Upper lobe of left lung (tissue), 6 donors: ENCODE results near the gene CDK5RAP2. TPM values are rescaled to one million over a fixed set of nuclear protein-coding genes. Genes with fewer than 3 reads are reported as not detected.
"Not testable (repeated sequence)": the region's sequence is repeated elsewhere in the genome, so short reads cannot be mapped to it uniquely, and the experiment has no call there.

Experiments used
- ATAC-seq, 2 donors: fragments of 200-7000 bp; cut with Tn5 transposase; one replicate each; pipeline ENCODE4 v1.9.1; 2022; ENCODE audit warnings: mild to moderate bottlenecking in 2 of 2, moderate library complexity in 2 of 2; ENCODE audit not compliant: low FRiP score in 2 of 2
- DNase-seq, 2 donors: peaks; one replicate each; pipeline ENCODE4 v3.0.0-alpha.2; 2019 to 2020
- H3K27ac ChIP-seq, 4 donors: fragments of 200-600 bp; sonication (generic); one replicate each; pipeline ENCODE4 v1.5.1; 2016 to 2019
- H3K27me3 ChIP-seq, 4 donors: fragments of 200-600 bp; sonication (generic); one replicate each; pipeline ENCODE4 v1.5.1; 2017 to 2019
- H3K36me3 ChIP-seq, 4 donors: fragments of 200-600 bp; sonication (generic); one replicate each; pipeline ENCODE4 v1.5.1; 2016 to 2019
- H3K4me1 ChIP-seq, 4 donors: fragments of 200-600 bp; sonication (generic); one replicate each; pipeline ENCODE4 v1.5.1; 2018 to 2019
- H3K4me3 ChIP-seq, 4 donors: fragments of 200-600 bp; sonication (generic); one replicate each; pipeline ENCODE4 v1.5.1; 2017 to 2019; ENCODE audit warnings: mild to moderate bottlenecking in 2 of 4, moderate library complexity in 1 of 4
- H3K9me3 ChIP-seq, 4 donors: fragments of 200-600 bp; sonication (generic); one replicate each; pipeline ENCODE4 v1.5.1; 2018 to 2019
- EP300 ChIP-seq, 4 donors: sonication (generic); formaldehyde crosslinking; IDR thresholded peaks; one replicate each; pipeline ENCODE4 v1.5.1; 2017; ENCODE audit warnings: antibody characterized with exemption in 4 of 4, control low read depth in 2 of 4
- POLR2A ChIP-seq, 4 donors: fragments of 450-650 bp; IDR thresholded peaks; one replicate each; pipeline ENCODE4 v1.5.1; 2016 to 2017; ENCODE audit warnings: antibody characterized with exemption in 4 of 4, mild to moderate bottlenecking in 2 of 4
- POLR2AphosphoS5 ChIP-seq, 2 donors: sonication (generic); formaldehyde crosslinking; IDR thresholded peaks; one replicate each; pipeline ENCODE4 v1.5.1; 2017; ENCODE audit warnings: antibody characterized with exemption in 2 of 2
- WGBS, 2 donors: methylation state at CpG; one replicate each; pipeline ENCODE4 v1.1.5; 2017 to 2018; 5-methylcytosine and 5-hydroxymethylcytosine counted together
- total RNA-seq, 6 donors: library from RNA; depleted of rRNA in 4 of 6; stranded (reverse); fragments of >200 nt in 4 of 6; gene quantifications; one replicate each; pipeline versions ENCODE4 v1.1.0 to v1.2.1, GENCODE V29; 2016 to 2021
- TF ChIP-seq, protein P1 (sequence below), 6 experiments: fragments of 450-650 bp in 4 of 6; fragments of 200-600 bp in 2 of 6; sonication (generic) in 2 of 6; IDR thresholded peaks; one replicate each; pipeline ENCODE4 v1.5.1; 2016 to 2019; ENCODE audit warnings: antibody characterized with exemption in 6 of 6
- donor health status: DM: no; HTN: no; CAD: no; lungs with moderate emphysema.
- donor health status: DM: no; HTN: yes; CAD: no; lungs with severe emphysema.

CDK5RAP2 gene
- total RNA-seq, 6 donors from 2014 or later: 41.7 to 137 (median 51.6) TPM

DNA sequence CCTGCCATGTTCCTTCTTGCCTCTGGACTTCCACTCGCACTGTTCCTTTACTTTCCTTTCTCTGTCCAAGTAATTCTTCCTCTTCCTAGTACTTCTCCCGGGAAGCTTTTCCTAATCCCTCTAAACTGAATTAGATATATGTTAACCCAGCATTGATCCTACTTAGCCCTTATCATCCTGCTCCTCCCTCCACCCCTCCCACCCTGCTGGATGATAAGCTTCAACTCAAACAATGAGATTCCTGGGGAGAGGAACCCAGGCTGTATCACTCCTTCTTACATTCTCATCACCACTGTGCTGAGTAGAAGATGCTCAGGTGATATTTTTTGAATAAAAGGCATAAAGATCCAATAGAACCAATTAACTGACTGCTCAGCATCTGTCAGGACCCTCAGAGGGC lies 45.7 kb downstream of the CDK5RAP2 start:
- H3K4me1 ChIP-seq: peaks cover 0 to 14% (median 7%) of the 10 kb centered on the region in 4 donors
- H3K27ac ChIP-seq: no peak overlapping the region
- no peak for DNase-seq
- WGBS, 2 donors: 75 to 90% methylated on average over 2 of the region's 2 CpGs
- ATAC-seq: no peak
- no peaks in the 10 kb centered on the region for H3K27me3 ChIP-seq
- no peaks in the 10 kb centered on the region for H3K9me3 ChIP-seq
- peaks cover 9 to 77% (median 35%) of the 10 kb centered on the region in 4 donors for H3K36me3 ChIP-seq
- no peak overlapping the region for H3K4me3 ChIP-seq
- TF ChIP-seq POLR2A (IDR thresholded peaks at IDR 0.05): no peak
- TF ChIP-seq, protein P1, sequence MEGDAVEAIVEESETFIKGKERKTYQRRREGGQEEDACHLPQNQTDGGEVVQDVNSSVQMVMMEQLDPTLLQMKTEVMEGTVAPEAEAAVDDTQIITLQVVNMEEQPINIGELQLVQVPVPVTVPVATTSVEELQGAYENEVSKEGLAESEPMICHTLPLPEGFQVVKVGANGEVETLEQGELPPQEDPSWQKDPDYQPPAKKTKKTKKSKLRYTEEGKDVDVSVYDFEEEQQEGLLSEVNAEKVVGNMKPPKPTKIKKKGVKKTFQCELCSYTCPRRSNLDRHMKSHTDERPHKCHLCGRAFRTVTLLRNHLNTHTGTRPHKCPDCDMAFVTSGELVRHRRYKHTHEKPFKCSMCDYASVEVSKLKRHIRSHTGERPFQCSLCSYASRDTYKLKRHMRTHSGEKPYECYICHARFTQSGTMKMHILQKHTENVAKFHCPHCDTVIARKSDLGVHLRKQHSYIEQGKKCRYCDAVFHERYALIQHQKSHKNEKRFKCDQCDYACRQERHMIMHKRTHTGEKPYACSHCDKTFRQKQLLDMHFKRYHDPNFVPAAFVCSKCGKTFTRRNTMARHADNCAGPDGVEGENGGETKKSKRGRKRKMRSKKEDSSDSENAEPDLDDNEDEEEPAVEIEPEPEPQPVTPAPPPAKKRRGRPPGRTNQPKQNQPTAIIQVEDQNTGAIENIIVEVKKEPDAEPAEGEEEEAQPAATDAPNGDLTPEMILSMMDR (IDR thresholded peaks at IDR 0.05): no peak
- TF ChIP-seq EP300 (IDR thresholded peaks at IDR 0.05): no peak
- TF ChIP-seq POLR2AphosphoS5 (IDR thresholded peaks at IDR 0.05): no peak

DNA sequence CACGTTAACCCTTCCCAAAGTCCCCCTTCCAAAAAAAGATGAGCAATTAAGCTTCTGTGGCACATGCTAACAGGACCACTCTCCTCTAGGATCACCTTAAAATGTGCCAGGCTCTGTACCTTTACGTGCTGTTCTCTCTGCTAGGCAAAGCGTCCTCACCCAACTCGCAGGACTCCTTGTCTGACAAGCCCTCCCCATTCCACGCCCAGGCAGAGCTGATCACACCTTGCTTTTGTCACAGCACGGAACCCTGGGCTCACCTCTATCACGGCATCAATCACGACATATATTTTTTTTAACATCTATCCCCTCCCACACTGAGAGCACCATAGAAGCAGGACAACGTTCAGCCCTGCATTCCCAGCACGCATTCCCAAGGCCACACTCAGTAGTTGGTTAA lies 47.1 kb downstream of the CDK5RAP2 start:
- Histone ChIP-seq H3K9me3 (no peaks in the 10 kb centered on the region), H3K27me3 (no peaks in the 10 kb centered on the region), H3K36me3 (peaks cover 9 to 78% (median 45%) of the 10 kb centered on the region in 4 donors), H3K27ac (peak overlapping the region in 2 of 4 donors; percentile 53 to 72), H3K4me1 (peaks cover 0 to 15% (median 9%) of the 10 kb centered on the region in 4 donors), H3K4me3 (no peak overlapping the region)
- no peak for DNase-seq
- peak in 1 of 2 donors; percentile 23 for ATAC-seq
- TF ChIP-seq, protein P1 (IDR thresholded peaks at IDR 0.05): no peak
- TF ChIP-seq EP300 (IDR thresholded peaks at IDR 0.05) (no peak), POLR2A (IDR thresholded peaks at IDR 0.05) (no peak), POLR2AphosphoS5 (IDR thresholded peaks at IDR 0.05) (no peak)
- WGBS, 2 donors: 90 to 91% methylated on average over 10 of the region's 10 CpGs

DNA sequence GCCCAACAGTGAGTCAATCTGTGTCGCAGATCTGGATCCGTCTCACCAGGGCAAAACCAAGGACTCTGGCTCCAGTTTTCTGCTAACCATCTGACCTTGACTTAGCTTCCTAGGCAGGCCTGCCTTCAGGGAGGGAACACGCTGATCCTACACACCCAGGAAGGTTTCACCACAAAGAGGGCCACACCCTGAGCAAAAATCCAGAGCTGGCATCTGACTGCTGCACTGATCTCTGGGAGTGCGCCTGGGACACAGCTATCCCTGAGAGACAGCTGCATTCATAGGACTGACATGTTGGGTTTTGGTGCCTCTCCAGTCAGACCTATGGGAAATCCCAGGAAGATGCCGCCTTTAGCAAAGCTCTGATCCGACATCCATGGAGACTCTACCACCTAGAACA lies 47.5 kb downstream of the CDK5RAP2 start:
- Histone ChIP-seq H3K27me3 (no peaks in the 10 kb centered on the region), H3K27ac (peak overlapping the region in 2 of 4 donors; percentile 53 to 72), H3K4me1 (peaks cover 0 to 15% (median 9%) of the 10 kb centered on the region in 4 donors), H3K9me3 (no peaks in the 10 kb centered on the region), H3K4me3 (no peak overlapping the region), H3K36me3 (peaks cover 9 to 78% (median 48%) of the 10 kb centered on the region in 4 donors)
- ATAC-seq (peak; percentile 75 to 85), DNase-seq (peak in 1 of 2 donors; percentile 86)
- 77 to 82% methylated on average over 4 to 6 of the region's 6 CpGs for WGBS, 2 donors
- peak in 1 of 4 donors; percentile 80 for TF ChIP-seq EP300 (IDR thresholded peaks at IDR 0.05)
- TF ChIP-seq POLR2A (IDR thresholded peaks at IDR 0.05): peak in 1 of 4 donors; percentile 42
- TF ChIP-seq POLR2AphosphoS5 (IDR thresholded peaks at IDR 0.05): peak in 1 of 2 donors; percentile 31
- TF ChIP-seq, protein P1 (IDR thresholded peaks at IDR 0.05): no peak

DNA sequence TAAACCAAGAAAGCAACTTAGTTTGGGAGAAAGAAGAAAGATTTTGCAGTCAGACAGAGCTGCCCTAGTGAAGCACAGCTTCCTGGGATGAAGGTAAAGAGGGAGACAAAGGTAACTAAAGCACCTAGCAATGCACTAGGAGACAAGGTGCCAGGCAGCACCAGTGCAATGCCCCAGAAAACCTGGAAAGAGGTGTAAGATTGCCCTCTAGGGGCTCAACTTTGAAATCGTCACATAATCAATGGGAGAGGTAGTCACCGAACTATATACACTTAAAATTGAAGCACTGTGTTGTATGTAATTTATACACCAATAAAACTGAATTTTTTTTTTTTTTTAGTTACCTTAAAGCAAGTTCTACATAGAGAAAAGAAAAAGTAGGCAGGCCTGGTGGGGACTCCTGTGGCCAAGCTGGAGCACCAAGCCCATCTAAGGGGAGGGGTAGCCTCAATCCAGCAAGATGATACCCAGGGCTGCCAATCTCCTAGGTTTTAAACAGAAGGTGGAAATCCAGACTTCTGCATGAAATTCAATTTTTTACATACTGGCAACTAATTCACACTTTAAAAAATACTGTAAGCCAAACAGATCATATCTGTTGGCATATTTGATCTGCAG lies 48.2 kb downstream of the CDK5RAP2 start:
- peaks cover 9 to 81% (median 49%) of the 10 kb centered on the region in 4 donors for H3K36me3 ChIP-seq

DNA sequence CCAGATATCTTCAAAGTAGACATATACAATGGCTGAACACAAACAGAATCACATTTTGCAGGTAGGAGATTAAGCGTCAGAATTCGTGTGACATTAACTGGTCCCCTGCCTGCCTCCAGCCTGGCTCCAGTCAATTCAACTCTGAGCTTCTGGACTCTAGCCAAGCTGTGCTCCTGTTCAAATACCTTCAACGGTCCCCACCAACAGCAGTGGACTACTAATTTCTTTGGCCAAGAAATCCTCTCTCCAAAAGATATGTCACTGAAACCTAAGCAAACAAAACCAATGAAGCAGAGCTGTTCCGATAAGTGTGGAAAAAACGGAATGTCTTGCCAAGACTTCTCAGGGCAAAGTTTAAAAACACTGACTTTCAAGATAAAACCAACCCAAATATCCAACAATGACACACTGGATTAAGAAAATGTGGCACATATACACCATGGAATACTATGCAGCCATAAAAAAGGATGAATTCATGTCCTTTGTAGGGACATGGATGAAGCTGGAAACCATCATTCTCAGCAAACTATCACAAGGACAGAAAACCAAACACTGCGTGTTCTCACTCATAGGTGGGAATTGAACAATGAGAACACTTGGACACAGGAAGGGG lies 49.6 kb downstream of the CDK5RAP2 start:
- not testable (repeated sequence) for ATAC-seq, H3K27ac ChIP-seq, H3K27me3 ChIP-seq, H3K4me3 ChIP-seq, DNase-seq, H3K9me3 ChIP-seq
- Histone ChIP-seq H3K36me3 (peaks cover 8 to 83% (median 53%) of the 10 kb centered on the region in 4 donors), H3K4me1 (peaks cover 3 to 30% (median 10%) of the 10 kb centered on the region in 4 donors)
- 72 to 76% methylated on average over 6 of the region's 6 CpGs for WGBS, 2 donors

More for the DNA sequence above, 48.2 kb downstream of the CDK5RAP2 start:
- DNase-seq (peak in 1 of 2 donors; percentile 58), ATAC-seq (peak; percentile 73 to 79)
- Histone ChIP-seq H3K27ac (peak overlapping the region in 2 of 4 donors; percentile 53 to 72), H3K4me1 (peaks cover 3 to 18% (median 9%) of the 10 kb centered on the region in 4 donors), H3K27me3 (no peaks in the 10 kb centered on the region), H3K9me3 (no peaks in the 10 kb centered on the region), H3K4me3 (no peak overlapping the region)
- 63 to 73% methylated on average over 2 of the region's 2 CpGs for WGBS, 2 donors
- TF ChIP-seq, protein P1 (IDR thresholded peaks at IDR 0.05): peak in 4 of 6 experiments; percentile 22 to 45 (median 35)
- TF ChIP-seq POLR2A (IDR thresholded peaks at IDR 0.05) (no peak), EP300 (IDR thresholded peaks at IDR 0.05) (no peak), POLR2AphosphoS5 (IDR thresholded peaks at IDR 0.05) (no peak)
